Endothelial cell of umbilical vein (primary cell): ENCODE results near the gene UBAP1. TPM values are rescaled to one million over a fixed set of nuclear protein-coding genes. Genes with fewer than 3 reads are reported as not detected.
A peak's percentile ranks its signal among the peaks of the same experiment; 100 is the strongest.
"Not testable (repeated sequence)": the region's sequence is repeated elsewhere in the genome, so short reads cannot be mapped to it uniquely, and the experiment has no call there.

Experiments
- BruUV-seq: library from RNA; stranded (reverse); fragments of 400-500 nt; replicated peaks from 2 replicates; lab custom pipeline; 2021; lab: Mats Ljungman, UMichigan
- CTCF ChIA-PET: fragments of 300-600, 350-600 bp; sonication (Branson Sonifier 250); formaldehyde crosslinking; loops from one replicate; lab custom pipeline; 2021; ENCODE audit warnings: antibody characterized with exemption, inconsistent platforms; lab: Charles Lee
- POLR2A ChIA-PET: fragments of 300-600, 350-600 bp; sonication (Branson Sonifier 250); formaldehyde crosslinking; loops from one replicate; lab custom pipeline; 2021; ENCODE audit warnings: antibody characterized with exemption, inconsistent platforms; lab: Charles Lee
- DNase-seq: peaks from one replicate; pipeline ENCODE4 v3.0.0-alpha.2; 2011; ENCODE audit warnings: low read depth, low spot score
- FAIRE-seq: peaks from 2 replicates; lab custom pipeline; 2011; peaks lifted over from hg19 to GRCh38; lab: Jason Lieb, UNC
- H2AFZ ChIP-seq: 2 replicates; pipeline ENCODE4 v1.6.0; 2012; ENCODE audit warnings: low read depth, low read length, control low read depth, inconsistent platforms
- H3K27ac ChIP-seq: 2 replicates; pipeline ENCODE4 v1.5.1; 2011; ENCODE audit warnings: low read depth, mild to moderate bottlenecking, control low read depth, low read length, moderate library complexity; ENCODE audit not compliant: insufficient read depth
- H3K27me3 ChIP-seq, 2 experiments: 2 replicates each; pipeline versions ENCODE4 v1.6.0 to v1.6.1; 2011; ENCODE audit warnings: low read length in 2 of 2, mixed read lengths in 1 of 2; ENCODE audit not compliant: control insufficient read depth in 2 of 2, insufficient read depth in 2 of 2
- H3K36me3 ChIP-seq, 2 experiments: 2 replicates in 1 of 2; 3 replicates in 1 of 2; pipeline ENCODE4 v1.5.1; 2011; ENCODE audit warnings: low read length in 2 of 2, mild to moderate bottlenecking in 1 of 2, moderate library complexity in 1 of 2; ENCODE audit not compliant: control insufficient read depth in 2 of 2, insufficient read depth in 2 of 2; ENCODE audit errors: extremely low read depth in 1 of 2
- H3K4me1 ChIP-seq: 3 replicates; pipeline ENCODE4 v1.5.1; 2011; ENCODE audit warnings: mild to moderate bottlenecking, low read length; ENCODE audit not compliant: control insufficient read depth, insufficient read depth; ENCODE audit errors: extremely low read depth
- H3K4me2 ChIP-seq: 2 replicates; pipeline ENCODE4 v1.6.1; 2011; ENCODE audit warnings: low read length, control low read depth, mixed read lengths; ENCODE audit not compliant: insufficient read depth
- H3K4me3 ChIP-seq, 3 experiments: fragments of 200-600 bp in 1 of 3; sonication (generic), shearing (Covaris generic) in 1 of 3; replicated peaks in 1 of 3; 2 replicates each; pipeline ENCODE4 v1.5.1; 2011 to 2016; ENCODE audit warnings: control low read depth in 3 of 3, low read length in 3 of 3, mild to moderate bottlenecking in 2 of 3, inconsistent platforms in 1 of 3, low read depth in 1 of 3, moderate library complexity in 1 of 3; ENCODE audit not compliant: insufficient read depth in 1 of 3
- H3K79me2 ChIP-seq: 2 replicates; pipeline ENCODE4 v1.6.0; 2012; ENCODE audit warnings: low read length, inconsistent platforms; ENCODE audit not compliant: control insufficient read depth, insufficient read depth
- H3K9ac ChIP-seq: replicated peaks from 2 replicates; pipeline ENCODE3; 2011; ENCODE audit warnings: low read length, control low read depth; ENCODE audit not compliant: insufficient read depth; ENCODE audit errors: extremely low read depth
- H3K9me1 ChIP-seq: replicated peaks from 3 replicates; pipeline ENCODE4 v1.6.0; 2011; ENCODE audit warnings: mild to moderate bottlenecking, low read length; ENCODE audit not compliant: control insufficient read depth, insufficient read depth; ENCODE audit errors: extremely low read depth
- H3K9me3 ChIP-seq: replicated peaks from 2 replicates; pipeline ENCODE4 v1.5.1; 2012; ENCODE audit warnings: low read length, inconsistent platforms; ENCODE audit not compliant: control insufficient read depth, insufficient read depth
- H4K20me1 ChIP-seq: replicated peaks from 2 replicates; pipeline ENCODE3; 2011; ENCODE audit warnings: mild to moderate bottlenecking, low read length; ENCODE audit not compliant: control insufficient read depth, insufficient read depth; ENCODE audit errors: extremely low read depth
- CTCF ChIP-seq, 2 donors: IDR thresholded peaks; 1 replicate in 1 of 2; 2 replicates in 1 of 2; pipeline ENCODE4 v1.5.1; 2011; ENCODE audit warnings: low read length in 2 of 2, mild to moderate bottlenecking in 2 of 2, moderate library complexity in 2 of 2, control low read depth in 1 of 2, inconsistent platforms in 1 of 2, low read depth in 1 of 2; ENCODE audit not compliant: insufficient read depth in 1 of 2; ENCODE audit errors: extremely low read depth in 1 of 2
- EZH2 ChIP-seq: IDR thresholded peaks from 2 replicates; pipeline ENCODE4 v1.6.1; 2012; ENCODE audit warnings: borderline replicate concordance, low read depth, mild to moderate bottlenecking, moderate library complexity, low read length, inconsistent platforms; ENCODE audit not compliant: severe bottlenecking
- FOS ChIP-seq: IDR thresholded peaks from 2 replicates; pipeline ENCODE4 v1.6.1; 2011; ENCODE audit warnings: mild to moderate bottlenecking, low read length, moderate library complexity, borderline replicate concordance; ENCODE audit not compliant: insufficient read depth
- GATA2 ChIP-seq: IDR thresholded peaks from 2 replicates; pipeline ENCODE4 v1.7.0; 2011; ENCODE audit warnings: low read depth, mild to moderate bottlenecking, moderate library complexity, mixed read lengths, low read length; ENCODE audit not compliant: insufficient read length, insufficient read depth
- JUN ChIP-seq: IDR thresholded peaks from 2 replicates; pipeline ENCODE4 v1.6.1; 2011; ENCODE audit warnings: borderline replicate concordance, low read depth; ENCODE audit not compliant: insufficient read length, insufficient read depth
- MYC ChIP-seq: IDR thresholded peaks from one replicate; pipeline ENCODE4 v1.6.1; 2011; ENCODE audit warnings: mild to moderate bottlenecking, low read depth, low read length
- POLR2A ChIP-seq: IDR thresholded peaks from 2 replicates; pipeline ENCODE4 v1.6.1; 2012; ENCODE audit warnings: low read depth, mild to moderate bottlenecking, control low read depth, low read length
- POLR2AphosphoS5 ChIP-seq: IDR thresholded peaks from 2 replicates; pipeline ENCODE4 v1.6.1; 2012; ENCODE audit warnings: low read depth, mild to moderate bottlenecking, control low read depth, low read length, moderate library complexity; ENCODE audit not compliant: insufficient read depth
- dilution Hi-C: fragments of 300-500 bp; cut with MboI; formaldehyde crosslinking; loops from one replicate; pipeline ENCODE4 v1.15.0; 2019; ENCODE audit warnings: low sequenced_read_pairs; ENCODE audit not compliant: extremely low pct_ligation_motif_present
- intact Hi-C: fragments of 100-400 bp; cut with micrococcal nuclease; formaldehyde crosslinking; loops from one replicate; pipeline ENCODE4 v1.10.0; 2022
- polyA plus RNA-seq, 4 experiments: library from polyadenylated mRNA; depleted of rRNA in 3 of 4; stranded (reverse) in 3 of 4; unstranded in 1 of 4; fragments of >200 nt; gene quantifications; 2 replicates each; pipeline versions ENCODE4 v1.2.1 to v1.2.3, GENCODE V29; 2011 to 2012; ENCODE audit warnings: missing spikeins in 1 of 4
- total RNA-seq: library from RNA; stranded (reverse); gene quantifications from 2 replicates; pipeline ENCODE4 v1.2.3, GENCODE V29; 2021
- TF ChIP-seq, protein P1 (sequence below): IDR thresholded peaks from 2 replicates; pipeline ENCODE4 v1.6.1; 2011; ENCODE audit not compliant: insufficient read depth, insufficient read length

The UBAP1 gene
- total and polyA plus RNA-seq, 2 donors (not counting 3 experiments of a cell fraction or from before 2014, with no cell fraction given) = 38.8 TPM

DNA sequence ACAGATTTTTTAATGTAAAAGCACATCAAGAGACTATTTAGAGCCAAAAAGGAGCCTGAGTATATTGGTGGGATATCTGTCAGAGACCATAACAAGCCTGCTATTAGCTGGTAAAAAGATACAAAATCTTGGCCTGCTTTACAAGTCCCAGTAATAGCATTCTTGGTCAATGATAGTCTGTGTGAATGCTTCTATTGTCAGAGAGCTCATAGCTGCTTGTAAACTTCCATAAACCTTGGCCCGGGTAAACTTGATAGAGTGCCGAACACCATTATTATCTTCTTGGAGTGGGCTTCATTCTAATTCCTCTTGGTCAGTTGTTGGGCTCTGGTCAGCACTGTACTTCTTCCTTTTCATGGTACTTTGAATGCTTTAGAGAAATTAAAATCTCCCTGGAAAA, 64.0 kb downstream of the UBAP1 start:
- no peaks in the 10 kb centered on the region for H3K27me3 ChIP-seq
- H3K4me1 ChIP-seq = no peaks in the 10 kb centered on the region
- H3K9me3 ChIP-seq = no peaks in the 10 kb centered on the region
- H3K9me1 ChIP-seq = no peaks in the 10 kb centered on the region
- CTCF ChIA-PET = no interaction called here
- H3K9ac ChIP-seq = no peak overlapping the region
- intact Hi-C loops (no loop called here), dilution Hi-C loops (no loop called here)
- H3K36me3 ChIP-seq = peaks cover 6 to 9% of the 10 kb centered on the region in 2 experiments
- FAIRE-seq (no peak), DNase-seq (no peak)
- POLR2A ChIA-PET = no interaction called here
- TF ChIP-seq POLR2A (no peak), CTCF (IDR thresholded peaks at IDR 0.05; ENCODE audit: extremely low read depth in 1 of 2, insufficient read depth in 1 of 2, low read depth in 1 of 2, low read length in 2 of 2) (no peak), MYC (no peak), POLR2AphosphoS5 (no peak), EZH2 (no peak), JUN (no peak), GATA2 (no peak), FOS (no peak)
- TF ChIP-seq, protein P1, sequence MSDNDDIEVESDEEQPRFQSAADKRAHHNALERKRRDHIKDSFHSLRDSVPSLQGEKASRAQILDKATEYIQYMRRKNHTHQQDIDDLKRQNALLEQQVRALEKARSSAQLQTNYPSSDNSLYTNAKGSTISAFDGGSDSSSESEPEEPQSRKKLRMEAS = no peak
- no peak overlapping the region for H3K4me2 ChIP-seq
- peaks cover 2% of the 10 kb centered on the region for H4K20me1 ChIP-seq
- H3K79me2 ChIP-seq = peaks cover 27% of the 10 kb centered on the region
- no peak overlapping the region for H3K4me3 ChIP-seq
- no peak overlapping the region for H2AFZ ChIP-seq
- BruUV-seq = no TSS peak
- no peak overlapping the region for H3K27ac ChIP-seq

DNA sequence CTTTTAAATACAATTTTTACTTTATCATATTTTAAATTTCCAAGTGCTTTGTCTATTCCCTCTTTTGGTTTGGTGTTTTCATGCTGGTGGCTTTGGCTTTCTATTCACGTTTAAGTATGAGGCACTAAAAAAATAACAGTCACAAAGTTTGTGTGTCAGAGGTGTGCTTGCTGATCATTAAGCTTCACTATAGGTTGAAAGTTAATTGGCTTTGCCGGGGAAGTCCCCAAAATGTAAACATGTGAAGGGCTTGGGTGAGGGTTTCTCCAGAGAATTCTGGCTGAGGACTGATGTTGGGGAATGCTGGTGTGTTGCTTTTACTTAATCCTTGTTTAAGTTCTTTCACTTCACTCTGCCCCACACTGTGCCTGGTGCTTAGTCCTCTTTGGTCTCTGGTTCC, 66.4 kb downstream of the UBAP1 start:
- H3K9me3 ChIP-seq, H2AFZ ChIP-seq, dilution Hi-C loops, intact Hi-C loops, POLR2A ChIA-PET, H3K9ac ChIP-seq, DNase-seq, H3K27ac ChIP-seq, H3K4me2 ChIP-seq, H4K20me1 ChIP-seq, BruUV-seq, H3K9me1 ChIP-seq, CTCF ChIA-PET, H3K27me3 ChIP-seq, H3K4me1 ChIP-seq, H3K4me3 ChIP-seq: not testable (repeated sequence)
- Histone ChIP-seq H3K36me3 (peaks cover 11 to 13% of the 10 kb centered on the region in 2 experiments), H3K79me2 (peaks cover 23% of the 10 kb centered on the region)
- FAIRE-seq = peak; percentile 55
